Measurements from ENCODE around the gene FCN1. TPM values are rescaled to one million over a fixed set of nuclear protein-coding genes. Genes with fewer than 3 reads are reported as not detected.

The FCN1 gene
- total RNA-seq, 1 donor, result not detected

GRCh38 chr9:134936346-134937163 is 18.8 kb upstream of the FCN1 start:
- no peak for TF ChIP-seq CTCF (IDR thresholded peaks at IDR 0.05; ENCODE audit: extremely low read depth, low read depth, low read length)
- peak; percentile 62 for DNase-seq (ENCODE audit: insufficient read length, low spot score, missing footprints)
- Histone ChIP-seq H3K4me1 (ENCODE audit: insufficient read depth, low read length) (no peaks in the 10 kb centered on the region), H3K27me3 (ENCODE audit: insufficient read depth, low read length) (peaks cover 43% of the 10 kb centered on the region), H3K4me2 (ENCODE audit: insufficient read depth, low read length) (no peak overlapping the region), H4K20me1 (ENCODE audit: insufficient read depth, low read length) (no peaks in the 10 kb centered on the region), H3K9me3 (ENCODE audit: low read depth, low read length) (no peaks in the 10 kb centered on the region), H3K36me3 (ENCODE audit: insufficient read depth, low read length) (no peaks in the 10 kb centered on the region), H2AFZ (ENCODE audit: low read length) (no peak overlapping the region), H3K27ac (ENCODE audit: low read depth, low read length) (no peak overlapping the region), H3K79me2 (ENCODE audit: insufficient read depth, low read length) (no peaks in the 10 kb centered on the region), H3K4me3 (ENCODE audit: insufficient read depth, low read length) (no peak overlapping the region)

GRCh38 chr9:134935701-134936345 is 18.1 kb upstream of the FCN1 start:
- no peaks in the 10 kb centered on the region for H4K20me1 ChIP-seq (ENCODE audit: insufficient read depth, low read length)
- H3K4me3 ChIP-seq (ENCODE audit: insufficient read depth, low read length), result no peak overlapping the region
- no peaks in the 10 kb centered on the region for H3K4me1 ChIP-seq (ENCODE audit: insufficient read depth, low read length)
- no peak overlapping the region for H3K27ac ChIP-seq (ENCODE audit: low read depth, low read length)
- H3K36me3 ChIP-seq (ENCODE audit: insufficient read depth, low read length), result no peaks in the 10 kb centered on the region
- no peaks in the 10 kb centered on the region for H3K9me3 ChIP-seq (ENCODE audit: low read depth, low read length)
- H3K79me2 ChIP-seq (ENCODE audit: insufficient read depth, low read length), result no peaks in the 10 kb centered on the region
- no peak for TF ChIP-seq CTCF (IDR thresholded peaks at IDR 0.05; ENCODE audit: extremely low read depth, low read depth, low read length)
- DNase-seq (ENCODE audit: insufficient read length, low spot score, missing footprints), result peak; percentile 36
- peaks cover 40% of the 10 kb centered on the region for H3K27me3 ChIP-seq (ENCODE audit: insufficient read depth, low read length)
- no peak overlapping the region for H2AFZ ChIP-seq (ENCODE audit: low read length)
- H3K4me2 ChIP-seq (ENCODE audit: insufficient read depth, low read length), result no peak overlapping the region

GRCh38 chr9:134935056-134935640 is 17.4 kb upstream of the FCN1 start:
- Histone ChIP-seq H3K4me3 (ENCODE audit: insufficient read depth, low read length) (no peak overlapping the region), H3K36me3 (ENCODE audit: insufficient read depth, low read length) (no peaks in the 10 kb centered on the region), H3K27me3 (ENCODE audit: insufficient read depth, low read length) (peaks cover 38% of the 10 kb centered on the region), H3K4me2 (ENCODE audit: insufficient read depth, low read length) (no peak overlapping the region), H3K4me1 (ENCODE audit: insufficient read depth, low read length) (no peaks in the 10 kb centered on the region), H4K20me1 (ENCODE audit: insufficient read depth, low read length) (no peaks in the 10 kb centered on the region), H3K9me3 (ENCODE audit: low read depth, low read length) (no peaks in the 10 kb centered on the region), H2AFZ (ENCODE audit: low read length) (no peak overlapping the region), H3K79me2 (ENCODE audit: insufficient read depth, low read length) (no peaks in the 10 kb centered on the region), H3K27ac (ENCODE audit: low read depth, low read length) (no peak overlapping the region)
- DNase-seq (ENCODE audit: insufficient read length, low spot score, missing footprints), result no peak
- TF ChIP-seq CTCF (IDR thresholded peaks at IDR 0.05; ENCODE audit: extremely low read depth, low read depth, low read length), result no peak

Measured in osteoblast (primary cell).